CD4-positive, alpha-beta T cell treated with Interleukin-17A for 1 hour (primary cell): ENCODE data around the gene CLNK.

Source experiments
- DNase-seq: peaks from one replicate; pipeline ENCODE4 v3.0.0-alpha.2; 2020

Gene CLNK

GRCh38 chr4:10495651-10496050 is 188.9 kb downstream of the CLNK start:
- DNase-seq: no peak

- no peak for DNase-seq
Measured at GRCh38 chr4:10492464-10492863, 192.1 kb downstream of the CLNK start.

- no peak for DNase-seq
Measured at GRCh38 chr4:10491401-10491800, 193.2 kb downstream of the CLNK start.

GRCh38 chr4:10490996-10491395 is 193.6 kb downstream of the CLNK start:
- no peak for DNase-seq

GRCh38 chr4:10482913-10483312 is 201.7 kb downstream of the CLNK start:
- no peak for DNase-seq

- DNase-seq: no peak
Measured at GRCh38 chr4:10480616-10481015, 204.0 kb downstream of the CLNK start.

GRCh38 chr4:10478621-10479020 is 205.9 kb downstream of the CLNK start:
- DNase-seq: no peak

GRCh38 chr4:10470505-10470904 is 214.1 kb downstream of the CLNK start:
- DNase-seq: no peak

GRCh38 chr4:10466161-10466560 is 218.4 kb downstream of the CLNK start:
- DNase-seq: no peak

- no peak for DNase-seq
Measured at GRCh38 chr4:10462876-10463275, 221.7 kb downstream of the CLNK start.

GRCh38 chr4:10461850-10462400 is 222.6 kb downstream of the CLNK start:
- DNase-seq: no peak

- peak; percentile 77 for DNase-seq
Measured at GRCh38 chr4:10461091-10461849, 223.3 kb downstream of the CLNK start.

- no peak for DNase-seq
Measured at GRCh38 chr4:10460313-10461047, 224.1 kb downstream of the CLNK start.

- DNase-seq: no peak
Measured at GRCh38 chr4:10459305-10459704, 225.3 kb downstream of the CLNK start.

- DNase-seq: no peak
Measured at GRCh38 chr4:10458177-10458576, 226.4 kb downstream of the CLNK start.

- DNase-seq: peak; percentile 83
Measured at GRCh38 chr4:10457255-10457801, 227.2 kb downstream of the CLNK start, which contains the start of gene ZNF518B. ZNF518B (minus strand) TSS chr4:10457426; CDS start chr4:10446328, 11,098 bp downstream.

GRCh38 chr4:10456595-10457254 is 227.8 kb downstream of the CLNK start:
- DNase-seq: peak; percentile 65

- no peak for DNase-seq
Measured at GRCh38 chr4:10456260-10456594, 228.3 kb downstream of the CLNK start.

- no peak for DNase-seq
Measured at GRCh38 chr4:10455133-10455532, 229.4 kb downstream of the CLNK start.

GRCh38 chr4:10454726-10455125 is 229.8 kb downstream of the CLNK start:
- DNase-seq: no peak

GRCh38 chr4:10454121-10454520 is 230.4 kb downstream of the CLNK start:
- DNase-seq: no peak

GRCh38 chr4:10448991-10449390 is 235.6 kb downstream of the CLNK start:
- DNase-seq: no peak

GRCh38 chr4:10442976-10443375 is 241.6 kb downstream of the CLNK start:
- no peak for DNase-seq
